CD4-positive, alpha-beta T cell treated with Interleukin-2 at 100 ng/mL for 4 hours (primary cell): ENCODE results near the gene USP20.

Source experiments
- DNase-seq: peaks from one replicate; pipeline ENCODE4 v3.0.0-alpha.2; 2020; ENCODE audit warnings: low spot score

Gene USP20

GRCh38 chr9:129875687-129876395 is 40.6 kb downstream of the USP20 start:
- no peak for DNase-seq

GRCh38 chr9:129876815-129877214 is 41.6 kb downstream of the USP20 start:
- DNase-seq: no peak

GRCh38 chr9:129878291-129878690 is 43.0 kb downstream of the USP20 start:
- DNase-seq: no peak

DNA sequence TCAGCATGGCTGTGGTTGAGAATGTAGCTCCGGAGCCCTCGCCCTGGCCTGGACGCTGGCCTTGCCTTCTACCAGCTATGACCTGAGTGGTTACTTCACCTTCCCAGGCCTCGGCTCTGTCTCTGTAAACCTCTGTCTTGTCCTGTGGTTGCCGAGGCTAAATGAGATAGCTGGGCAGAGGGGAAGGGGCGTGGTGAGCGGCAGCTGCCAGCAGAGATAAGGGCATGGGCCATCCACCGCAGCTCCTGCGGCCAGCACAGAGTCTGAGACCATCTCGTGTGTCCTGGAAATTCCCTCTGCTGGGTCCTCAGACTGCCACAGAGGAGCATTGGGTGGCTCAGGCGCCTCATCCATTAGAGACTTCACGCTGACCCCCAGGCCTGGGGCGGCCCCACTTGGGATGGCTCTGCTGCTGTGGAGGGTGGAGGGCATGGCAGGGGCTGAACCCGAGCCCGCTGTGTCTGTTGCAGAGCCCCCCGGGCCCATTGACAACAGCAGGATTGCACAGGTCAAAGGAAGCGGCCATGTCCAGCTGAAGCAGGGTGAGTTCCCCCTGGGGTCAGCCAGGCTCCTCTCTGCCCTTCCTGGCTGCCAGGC is 43.9 kb downstream of the USP20 start:
- DNase-seq: no peak

DNA sequence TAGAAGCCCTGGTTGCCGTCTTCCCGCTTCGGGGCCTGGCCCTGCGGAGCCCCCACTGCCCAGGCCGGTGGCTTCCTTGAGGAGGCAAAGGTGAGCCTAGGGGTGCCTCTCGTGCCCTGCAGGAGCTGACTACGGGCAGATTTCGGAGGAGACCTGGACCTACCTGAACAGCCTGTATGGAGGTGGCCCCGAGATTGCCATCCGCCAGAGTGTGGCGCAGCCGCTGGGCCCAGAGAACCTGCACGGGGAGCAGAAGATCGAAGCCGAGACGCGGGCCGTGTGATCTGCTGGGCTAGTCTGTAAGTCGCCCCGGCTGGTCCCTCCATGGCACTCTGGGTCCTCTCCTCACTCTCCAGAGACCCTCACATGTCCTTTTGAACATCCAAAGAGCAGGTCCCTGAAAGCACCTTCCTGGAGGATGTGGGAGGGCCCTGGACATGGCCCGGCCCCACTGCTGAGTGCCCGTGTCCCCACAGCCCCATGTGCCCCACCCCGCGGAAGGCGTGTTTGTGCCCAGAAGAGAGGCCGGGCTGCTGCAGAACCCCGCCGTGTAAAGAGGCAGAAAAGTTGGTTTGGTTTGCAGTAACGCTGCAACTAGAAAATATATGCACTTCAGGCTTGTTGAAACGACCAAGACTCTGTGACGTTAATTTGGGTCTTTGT is 44.9 kb downstream of the USP20 start:
- DNase-seq: no peak

- DNase-seq: no peak
Measured at GRCh38 chr9:129880654-129881546, 45.6 kb downstream of the USP20 start.

- DNase-seq: no peak
Measured at GRCh38 chr9:129881547-129882324, 46.5 kb downstream of the USP20 start.

- DNase-seq: peak; percentile 95
Measured at GRCh38 chr9:129884220-129885017, 49.2 kb downstream of the USP20 start.

GRCh38 chr9:129885018-129885669 is 49.9 kb downstream of the USP20 start:
- DNase-seq: no peak

DNA sequence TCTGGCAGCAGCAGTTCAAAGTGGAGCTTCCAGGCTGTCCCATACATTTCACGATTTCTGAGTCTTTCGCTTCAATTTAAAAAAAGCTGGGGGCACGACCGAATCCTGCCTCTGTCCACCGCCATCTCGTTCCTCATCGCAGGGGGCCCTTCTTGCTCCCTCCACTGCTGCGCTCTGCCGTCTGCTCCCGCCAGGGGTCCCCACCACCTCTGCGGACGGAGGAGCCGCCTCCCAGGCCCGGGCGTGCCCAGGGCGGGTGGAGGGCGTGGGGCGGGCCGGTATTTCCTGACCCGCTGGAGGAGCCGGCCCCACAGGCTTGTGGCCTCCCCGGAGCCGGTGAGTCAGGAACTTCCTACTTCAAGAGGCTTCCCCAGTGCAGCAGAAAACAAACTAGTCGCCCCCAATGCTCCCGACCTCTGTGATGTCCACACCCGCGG is 50.4 kb downstream of the USP20 start:
- DNase-seq: peak; percentile 92

- peak; percentile 55 for DNase-seq
Measured at GRCh38 chr9:129886226-129887174, 51.2 kb downstream of the USP20 start.

DNA sequence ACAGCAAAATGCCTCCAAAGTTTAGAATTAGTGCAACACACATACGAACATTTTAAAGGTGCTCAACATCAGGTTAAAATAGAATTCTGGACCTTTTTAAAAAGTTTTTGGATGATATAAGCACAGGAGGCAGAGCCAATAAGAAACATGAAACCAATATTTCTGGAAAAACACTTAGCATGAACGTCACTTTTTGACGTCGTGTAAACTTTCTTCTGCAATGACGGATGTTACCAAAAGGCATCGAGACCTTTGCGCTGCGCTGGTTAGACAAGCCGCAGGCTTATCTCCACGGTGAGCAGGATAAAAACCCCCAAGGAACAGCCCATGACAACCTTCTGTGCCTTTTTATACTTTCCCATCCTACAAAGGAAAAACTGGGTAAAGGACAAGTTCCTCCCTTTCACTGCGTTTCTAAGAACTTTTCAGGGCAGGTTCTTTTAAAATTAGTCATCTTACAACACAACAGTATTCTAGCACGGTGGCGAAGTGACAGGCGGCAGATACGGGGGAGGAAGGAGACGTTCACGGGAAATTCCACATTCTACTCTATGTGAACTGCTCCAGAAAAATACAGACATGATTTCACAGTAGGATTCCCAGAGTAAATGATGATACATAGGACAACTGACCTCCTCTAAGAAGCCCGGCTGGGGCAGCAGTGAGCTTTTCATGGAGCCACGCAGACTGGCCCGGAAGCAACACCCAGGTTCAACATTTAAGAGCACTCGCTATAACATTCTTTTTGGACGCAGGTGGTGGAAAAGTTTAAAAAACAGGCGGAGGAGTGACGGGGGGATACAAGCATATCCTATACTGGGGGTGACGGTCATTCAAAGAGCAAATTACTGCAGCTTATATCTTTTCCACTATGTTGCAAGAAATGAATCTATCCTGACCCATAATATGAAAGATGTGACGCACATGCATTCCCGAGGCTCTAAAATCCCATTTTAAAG is 52.4 kb downstream of the USP20 start:
- peak; percentile 87 for DNase-seq

- peak; percentile 96 for DNase-seq
Measured at GRCh38 chr9:129888293-129889121, 53.2 kb downstream of the USP20 start.

DNA sequence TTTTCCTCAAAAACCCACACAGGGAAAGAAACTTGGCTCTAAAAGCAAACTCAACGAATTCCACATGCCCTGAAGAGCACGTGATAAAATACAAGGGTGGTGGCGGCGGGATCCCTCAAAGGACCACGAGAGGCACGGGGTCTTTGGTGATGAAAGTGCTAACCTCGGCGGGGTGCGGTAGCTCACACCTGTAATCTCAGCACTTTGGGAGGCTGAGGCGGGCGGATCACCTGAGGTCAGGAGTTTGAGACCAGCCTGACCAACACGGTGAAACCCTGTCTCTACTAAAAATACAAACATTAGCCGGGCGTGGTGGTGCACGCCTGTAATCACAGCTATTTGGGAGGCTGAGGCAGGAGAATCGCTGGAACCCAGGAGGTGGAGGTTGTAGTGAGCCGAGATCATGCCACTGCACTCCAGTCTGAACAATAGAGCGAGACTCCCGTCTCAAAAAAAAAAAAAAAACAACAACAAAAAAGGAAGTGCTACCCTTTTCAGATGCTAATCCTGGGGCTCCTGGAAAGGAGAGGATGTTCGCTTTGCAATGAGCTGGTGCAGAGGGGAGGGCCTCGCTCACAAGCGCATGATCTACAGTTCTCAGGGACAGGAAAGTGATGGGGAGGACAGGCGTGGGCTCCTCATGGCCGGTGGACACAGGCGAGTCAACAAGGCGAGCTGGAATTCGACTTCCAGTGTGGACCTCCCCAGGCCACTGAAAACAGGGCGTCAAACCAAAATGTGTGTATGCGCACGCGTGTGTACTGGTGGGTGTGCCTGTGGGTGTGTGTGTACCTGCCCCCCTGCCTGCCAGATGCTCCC is 54.1 kb downstream of the USP20 start:
- peak; percentile 29 for DNase-seq

GRCh38 chr9:129889941-129890717 is 54.9 kb downstream of the USP20 start:
- DNase-seq: peak; percentile 77
